Frontal cortex (tissue), 4 donors: Measurements from ENCODE around the gene MYO5A. TPM values are rescaled to one million over a fixed set of nuclear protein-coding genes. Genes with fewer than 3 reads are reported as not detected.
A peak's percentile ranks its signal among the peaks of the same experiment; 100 is the strongest.
"Not testable (repeated sequence)": the region's sequence is repeated elsewhere in the genome, so short reads cannot be mapped to it uniquely, and the experiment has no call there.

ENCODE experiments used
- DNase-seq, 2 donors: peaks; one replicate each; pipeline ENCODE4 v3.0.0; 2012; ENCODE audit warnings: low spot score in 2 of 2
- FAIRE-seq: peaks from 2 replicates; lab custom pipeline; 2012; peaks lifted over from hg19 to GRCh38; lab: Jason Lieb, UNC
- total RNA-seq: library from RNA; depleted of rRNA; stranded (reverse); fragments of >200 nt; gene quantifications from one replicate; pipeline ENCODE4 v1.2.3, GENCODE V29; 2014
- donor health status: control.
- donor health status: control.
- donor health status: control.

MYO5A gene
- total RNA-seq, 1 donor from 2014 or later = 125 TPM

DNA sequence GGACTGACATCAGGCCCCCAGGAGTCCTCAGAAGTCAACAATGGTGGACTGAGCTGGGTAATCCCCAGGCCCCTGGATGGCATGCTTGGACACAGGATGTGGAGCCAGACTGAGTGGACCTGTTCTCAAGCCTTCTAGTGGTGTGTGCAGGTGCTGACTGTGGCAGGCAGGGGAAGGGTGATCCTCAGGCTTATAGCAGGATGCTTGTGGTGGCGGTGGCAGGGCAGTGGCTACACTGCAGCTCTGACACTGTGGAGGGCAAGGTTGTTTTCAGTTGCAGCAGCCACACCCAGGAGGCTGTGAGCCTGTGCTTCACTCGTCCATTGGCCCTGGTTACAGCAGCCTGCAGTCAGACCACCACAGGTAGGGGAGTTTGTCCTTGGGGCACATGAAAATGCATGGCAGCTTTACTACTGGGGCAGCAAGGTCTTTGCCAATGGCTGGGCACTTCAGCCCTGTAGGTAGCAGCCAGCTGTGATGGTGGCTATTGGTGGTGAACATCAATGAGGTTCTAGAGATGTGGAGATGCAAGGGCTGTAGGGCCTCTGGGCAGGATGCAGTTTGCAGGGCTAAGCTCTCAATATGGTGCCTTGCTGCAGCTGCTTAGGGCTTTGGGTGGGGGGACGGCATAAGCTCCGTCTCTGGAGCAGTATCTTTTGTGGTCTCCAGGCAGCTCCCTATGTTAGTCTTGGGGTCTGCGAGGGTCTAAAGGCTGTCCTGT is 17.5 kb upstream of the MYO5A start:
- DNase-seq = no peak
- FAIRE-seq = no peak

DNA sequence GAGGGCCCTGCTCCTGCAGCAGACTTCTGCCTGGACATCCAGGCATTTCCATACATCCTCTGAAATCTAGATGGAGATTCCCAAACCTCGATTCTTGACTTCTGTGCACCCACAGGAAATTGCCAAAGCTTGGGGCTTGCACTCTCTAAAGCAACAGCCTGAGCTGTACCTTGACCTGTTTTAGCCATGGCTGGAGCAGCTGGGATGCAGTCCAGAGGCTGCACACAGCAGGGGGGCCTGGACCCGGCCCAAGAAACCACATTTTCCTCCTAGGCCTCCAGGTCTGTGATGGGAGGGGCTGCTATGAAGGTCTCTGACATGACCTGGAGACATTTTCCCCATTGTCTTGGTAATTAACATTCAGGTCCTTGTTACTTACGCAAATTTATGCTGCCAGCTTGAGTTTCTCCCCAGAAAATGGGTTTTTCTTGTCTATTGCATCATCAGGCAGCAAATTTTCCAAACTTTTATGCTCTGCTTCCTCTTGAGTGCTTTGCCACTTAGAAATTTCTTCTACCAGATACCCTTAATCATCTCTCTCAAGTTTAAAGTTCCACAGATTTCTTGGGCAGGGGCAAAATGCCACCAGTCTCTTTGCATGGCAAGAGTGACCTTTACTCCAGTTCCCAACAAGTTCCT is 11.8 kb upstream of the MYO5A start:
- FAIRE-seq = no peak
- no peak for DNase-seq

DNA sequence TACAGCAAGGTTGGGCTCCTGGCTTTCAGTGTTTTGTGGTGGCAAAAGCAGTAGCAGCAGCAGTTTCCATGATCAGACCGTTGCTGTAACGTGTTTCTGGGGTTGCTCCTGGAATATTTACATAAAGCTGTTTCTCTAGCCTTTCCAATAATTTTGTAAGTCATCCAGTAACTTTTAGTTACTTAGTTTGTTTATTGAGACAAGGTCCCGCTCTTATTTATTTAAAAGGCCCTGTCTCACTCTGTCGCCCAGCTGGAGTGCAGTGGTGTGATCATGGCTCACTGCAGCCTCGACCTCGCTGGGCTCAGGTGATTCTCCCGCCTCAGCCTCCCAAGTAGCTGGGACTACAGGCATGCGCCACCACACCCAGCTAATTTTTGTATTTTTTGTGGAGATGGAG is 8.8 kb upstream of the MYO5A start:
- DNase-seq = no peak

DNA sequence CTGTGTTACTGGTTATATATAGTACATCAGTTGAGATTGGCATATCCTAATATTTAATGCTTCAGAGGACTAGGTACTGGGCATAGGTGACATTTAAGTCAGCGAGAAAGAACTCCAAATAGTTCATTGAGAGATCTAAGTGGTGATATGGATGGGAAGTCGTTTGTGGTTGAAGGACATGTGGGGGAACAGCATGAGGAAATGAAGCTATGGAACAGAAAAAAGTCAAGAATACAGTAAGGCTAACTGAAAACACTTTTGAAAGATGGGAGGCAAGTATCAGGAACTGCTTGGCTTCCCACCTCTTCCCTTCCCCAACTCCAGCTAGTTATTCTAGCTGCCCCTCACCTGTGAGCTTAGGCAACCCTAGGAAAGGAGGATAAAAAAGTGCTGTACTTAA is 3.7 kb upstream of the MYO5A start:
- DNase-seq (no peak), FAIRE-seq (no peak)

More for the DNA sequence above, 8.8 kb upstream of the MYO5A start:
- no peak for FAIRE-seq

DNA sequence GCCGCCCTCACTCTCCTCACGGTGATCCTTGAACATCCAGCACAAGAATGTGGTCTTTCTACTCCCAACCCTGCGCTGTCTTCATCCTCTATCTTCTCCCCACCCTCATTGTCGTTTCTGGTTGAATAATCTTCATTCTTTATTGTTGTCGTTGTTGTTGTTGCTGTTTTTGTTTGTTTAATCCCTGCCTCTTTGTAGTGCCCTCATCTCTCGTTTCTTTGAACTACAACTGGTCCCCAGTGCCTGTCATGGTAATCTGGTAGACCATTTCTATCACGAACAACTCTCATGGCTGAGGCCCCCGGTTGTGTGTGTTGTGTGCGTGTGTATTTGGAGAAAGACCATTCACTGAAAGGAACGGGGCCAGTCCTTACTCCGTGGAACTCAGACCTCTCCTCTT is 1.3 kb upstream of the MYO5A start:
- DNase-seq (no peak), FAIRE-seq (no peak)

DNA sequence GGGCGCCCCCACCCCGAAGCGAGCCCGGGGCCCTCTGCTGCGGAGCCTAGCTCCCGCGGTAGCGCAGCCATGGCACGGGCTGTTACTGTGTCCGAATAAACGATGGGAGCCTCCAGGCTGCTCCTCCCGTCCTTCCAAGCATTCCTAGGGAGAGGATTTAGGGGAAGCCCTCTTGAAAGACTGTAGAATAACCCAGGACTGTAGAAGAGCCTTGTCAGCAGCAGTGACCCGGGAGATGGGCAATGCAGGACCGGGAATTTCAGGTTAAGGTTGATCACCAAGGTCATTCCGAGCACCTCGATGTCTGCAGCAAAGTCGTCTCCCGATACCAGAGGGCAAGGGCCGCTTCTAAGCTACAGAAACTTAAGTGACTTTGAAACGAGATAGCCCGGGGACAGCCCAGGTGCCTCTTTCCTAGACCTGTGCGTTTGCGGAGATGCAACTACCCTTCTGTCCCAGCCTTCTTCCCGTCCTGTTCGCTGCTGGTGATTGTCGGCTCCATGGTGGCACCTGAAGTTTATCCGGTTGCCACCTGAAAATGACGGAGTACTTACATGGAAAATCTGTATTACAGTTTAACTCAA is 753 bp upstream of the MYO5A start:
- FAIRE-seq (no peak), DNase-seq (peak in 1 of 2 donors; percentile 44)

DNA sequence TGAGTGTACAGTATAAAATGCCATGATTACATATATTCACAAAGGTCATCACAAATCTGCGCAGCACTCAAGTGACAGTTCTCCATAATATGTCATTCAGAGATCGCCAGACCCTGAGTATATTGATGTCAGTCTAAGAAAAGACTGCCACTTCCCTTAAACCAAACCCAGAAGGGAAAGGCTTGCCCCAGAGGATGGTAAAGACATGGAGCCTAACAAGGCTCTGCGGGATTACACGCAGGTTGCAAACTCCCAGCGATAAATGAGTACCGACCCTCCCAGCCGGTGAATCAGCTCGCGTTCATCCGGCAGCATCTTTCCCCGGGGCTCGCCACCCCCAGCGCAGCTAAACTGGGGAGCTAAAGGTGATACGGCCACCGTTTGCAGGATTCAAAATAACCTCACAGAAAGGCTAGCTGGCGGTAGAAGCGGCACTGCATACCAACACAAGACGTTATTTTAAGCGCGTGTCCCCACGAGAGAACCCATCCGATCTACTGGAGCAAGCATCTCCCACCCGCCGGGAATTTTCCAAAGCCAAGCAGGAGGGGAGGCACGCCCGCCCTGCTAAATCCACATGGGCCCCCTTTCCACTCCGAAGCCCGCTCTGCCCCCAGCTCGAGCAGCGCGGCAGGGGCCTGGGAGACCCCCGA is 643 bp downstream of the MYO5A start:
- peak; percentile 38 to 46 for DNase-seq
- no peak for FAIRE-seq

DNA sequence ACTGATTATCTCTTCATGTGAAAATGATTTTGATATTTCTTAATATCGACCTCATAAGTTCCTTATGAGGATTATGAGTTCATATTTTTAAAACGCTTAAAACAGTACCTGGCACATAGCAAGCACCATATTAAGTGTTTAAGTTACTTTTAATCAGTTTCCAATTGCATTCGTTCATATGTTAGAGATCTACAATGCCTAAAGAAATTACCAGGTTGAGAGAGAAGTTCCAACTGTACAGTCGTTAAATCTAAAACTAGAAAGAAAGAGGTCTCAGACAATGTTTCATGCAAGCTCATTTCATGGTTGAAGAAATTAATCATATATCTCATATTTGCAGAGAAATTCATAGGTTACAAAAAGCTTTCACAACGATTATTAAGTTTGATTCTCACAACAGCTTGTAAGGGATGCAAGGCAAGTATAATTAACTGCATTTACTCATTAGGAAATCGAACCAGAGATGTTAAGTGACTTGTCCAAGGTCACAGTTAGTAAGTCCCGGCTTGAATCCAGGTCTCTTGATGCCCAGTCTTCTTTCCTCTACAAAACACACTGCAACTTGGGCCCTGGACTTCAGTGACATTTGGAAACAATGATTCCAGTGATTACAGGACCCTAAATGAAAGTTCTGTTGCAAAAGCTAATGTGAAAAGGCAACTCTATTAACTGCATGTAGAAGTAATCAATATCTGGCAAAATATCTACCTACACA is 1.3 kb downstream of the MYO5A start:
- FAIRE-seq = no peak

DNA sequence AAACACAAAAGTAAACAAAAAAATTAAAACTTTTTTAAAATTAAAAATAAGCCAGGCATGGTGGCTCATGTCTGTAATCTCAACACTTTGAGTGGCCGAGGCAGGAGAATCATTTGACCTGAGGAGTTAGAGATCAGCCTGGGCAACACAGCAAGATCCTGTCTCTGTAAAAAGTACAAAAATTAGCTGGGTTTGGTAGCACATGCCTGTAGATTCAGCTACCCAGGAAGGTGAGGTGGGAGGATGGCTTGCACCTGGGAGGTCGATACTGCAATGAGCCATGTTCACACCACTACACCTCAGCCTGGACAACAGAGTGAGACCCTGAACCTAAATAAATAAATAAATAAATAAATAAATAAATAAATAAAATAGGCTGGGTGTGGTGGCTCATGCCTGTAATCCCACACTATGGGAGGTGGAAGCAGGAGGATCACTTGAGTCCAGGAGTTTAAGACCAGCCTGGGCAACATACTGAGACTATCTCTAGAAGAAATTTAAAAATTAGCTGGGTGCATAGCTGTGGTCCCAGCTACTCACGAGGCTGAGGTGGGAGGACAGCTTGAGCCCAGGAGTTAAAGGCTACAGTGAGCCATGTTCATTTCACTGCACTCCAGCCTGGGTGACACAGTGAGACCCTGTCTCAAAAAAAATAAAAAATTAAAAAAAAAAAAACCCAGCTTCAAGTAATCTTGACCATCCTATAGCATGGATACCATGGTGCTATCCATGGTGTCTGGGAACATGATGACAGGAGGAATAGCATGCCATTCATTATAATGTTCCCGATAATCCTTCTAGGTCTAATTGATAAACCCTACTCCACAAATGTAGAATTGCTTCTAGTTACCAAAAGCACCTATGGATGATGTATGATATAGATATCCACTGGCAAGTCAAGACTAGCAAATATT is 4.2 kb downstream of the MYO5A start:
- DNase-seq (no peak), FAIRE-seq (no peak)

More for the DNA sequence above, 1.3 kb downstream of the MYO5A start:
- no peak for DNase-seq

DNA sequence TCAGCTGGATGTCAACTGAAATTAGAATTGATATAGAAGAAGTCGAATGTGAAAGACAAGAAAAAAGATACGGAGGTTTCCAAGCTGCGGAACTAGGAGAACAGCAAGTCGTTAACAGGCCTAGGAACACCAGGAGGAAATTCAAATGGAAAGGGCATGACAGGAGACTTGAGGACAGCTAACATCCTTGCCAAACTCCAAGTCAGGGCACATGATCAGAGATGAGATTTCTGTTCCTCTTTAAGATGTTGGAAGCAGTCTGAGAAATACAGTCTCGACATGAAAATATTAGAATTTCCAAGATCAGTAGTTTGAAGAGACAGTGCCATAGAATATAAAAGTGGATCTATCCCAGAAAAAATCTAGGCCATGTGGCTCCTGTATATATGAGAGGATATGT is 5.0 kb downstream of the MYO5A start:
- DNase-seq (no peak), FAIRE-seq (no peak)

DNA sequence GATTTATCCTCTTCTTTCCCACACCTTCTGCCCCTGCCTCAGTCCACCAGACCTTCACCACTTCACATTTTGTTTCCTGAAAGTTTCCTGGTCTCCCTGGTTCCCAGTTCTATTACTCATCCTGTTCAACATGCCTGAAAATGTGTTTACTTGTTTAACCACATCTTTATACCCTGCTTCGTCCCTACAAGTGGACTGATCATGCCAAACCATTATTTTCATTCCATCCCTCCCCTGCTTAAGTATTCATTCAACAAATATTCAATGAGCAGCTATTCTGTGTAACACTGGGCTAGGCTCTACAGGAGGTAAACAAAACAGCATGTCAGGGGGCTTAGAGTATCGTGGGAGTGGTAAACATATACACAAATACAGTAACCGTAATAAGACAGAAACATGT is 5.5 kb downstream of the MYO5A start:
- FAIRE-seq (no peak), DNase-seq (no peak)

DNA sequence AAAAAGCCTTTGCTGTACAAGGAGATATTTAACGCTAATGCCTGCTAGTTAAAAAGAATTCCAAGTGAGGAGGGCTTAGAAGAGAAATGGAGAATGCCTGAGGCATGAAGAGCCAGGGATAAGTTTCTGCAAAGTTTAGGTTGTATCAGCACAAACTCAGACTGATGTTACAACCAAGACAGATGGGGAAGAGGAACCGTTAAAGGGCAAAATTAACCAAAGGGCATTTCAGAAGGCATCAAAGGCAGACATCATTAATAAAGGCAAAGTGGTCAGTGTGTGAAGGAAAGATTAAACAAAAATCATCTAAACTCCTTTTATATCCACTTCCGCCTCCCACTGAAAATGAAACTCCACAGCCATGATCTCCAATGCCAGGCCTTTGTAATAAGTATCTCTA is 7.0 kb downstream of the MYO5A start:
- FAIRE-seq = no peak
- DNase-seq = no peak

DNA sequence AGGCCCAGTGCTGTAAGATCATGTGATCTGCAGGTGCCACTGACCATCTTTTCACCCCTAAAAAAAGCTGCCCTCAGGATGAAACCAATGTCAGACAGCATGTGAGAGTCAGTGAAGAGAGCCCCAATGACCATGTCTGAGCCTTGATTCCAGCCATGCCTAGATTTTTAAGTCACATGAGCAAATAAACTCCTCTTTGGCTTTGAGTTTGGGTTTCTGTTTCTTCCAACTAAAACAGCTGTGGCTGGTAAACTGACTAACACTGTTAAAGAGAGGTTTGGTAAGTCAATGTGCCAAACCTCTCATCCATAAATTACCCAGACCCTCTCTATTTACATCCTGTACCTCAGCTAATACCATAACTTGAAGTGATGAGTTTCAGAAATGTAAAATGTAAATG is 8.3 kb downstream of the MYO5A start:
- no peak for FAIRE-seq

DNA sequence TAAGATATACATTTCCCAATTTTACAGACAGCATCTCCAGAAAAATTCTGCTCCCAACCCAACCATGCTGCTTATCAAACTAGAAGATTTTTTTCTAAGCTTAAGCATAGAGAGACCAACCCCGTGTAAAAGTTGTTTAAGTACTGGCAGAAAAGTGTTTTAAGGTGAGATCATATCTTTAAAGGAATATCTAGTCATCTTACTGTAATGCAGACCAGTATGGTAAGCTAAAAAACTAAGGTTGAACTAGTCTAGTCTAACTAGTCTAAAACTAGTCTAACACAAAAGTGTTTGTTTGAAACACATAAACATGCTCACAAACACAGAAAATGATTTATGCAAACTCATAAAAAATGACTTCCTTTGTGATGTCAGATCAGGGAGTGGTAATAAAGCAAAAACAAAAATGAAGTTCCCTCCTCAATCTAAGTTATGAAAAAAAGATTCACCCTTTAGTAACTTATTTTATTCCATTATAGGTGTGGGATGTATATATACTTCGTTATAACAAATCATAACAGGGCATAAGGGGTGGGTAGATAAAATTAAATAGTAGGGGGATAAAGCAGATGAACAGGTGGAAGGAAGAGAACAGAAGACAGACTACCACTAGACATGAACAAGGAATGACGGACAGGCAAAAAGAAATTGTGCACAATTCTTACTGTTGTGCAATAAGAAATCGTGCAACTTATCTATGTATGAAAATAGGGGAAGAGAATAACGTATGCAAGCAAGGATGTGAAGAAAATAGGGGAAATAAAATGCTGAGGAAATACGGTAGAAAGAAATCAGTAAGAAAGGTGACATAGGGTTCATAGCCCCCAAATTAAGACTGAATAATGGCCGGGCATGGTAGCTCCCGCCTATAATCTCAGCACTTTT is 10.0 kb downstream of the MYO5A start:
- DNase-seq (no peak), FAIRE-seq (no peak)

More for the DNA sequence above, 8.3 kb downstream of the MYO5A start:
- no peak for DNase-seq

DNA sequence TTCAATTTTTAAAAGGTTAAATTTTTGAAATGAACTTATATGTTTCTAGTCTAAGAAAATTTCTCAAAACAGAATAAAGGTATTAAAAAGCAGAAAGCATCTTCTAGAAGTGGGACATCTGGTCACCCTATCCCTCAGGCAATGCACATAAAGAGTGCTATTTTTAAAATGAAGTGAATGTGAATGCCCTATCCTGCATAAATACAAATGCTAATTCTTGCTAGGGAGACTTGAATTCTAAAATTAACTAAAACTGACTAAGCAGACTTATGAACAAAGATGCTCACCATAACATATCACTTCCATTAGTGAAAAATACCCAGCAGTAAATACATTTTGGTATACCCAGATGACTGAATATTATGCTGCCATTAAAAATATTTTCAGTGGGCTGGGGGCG is 11.7 kb downstream of the MYO5A start:
- FAIRE-seq (no peak), DNase-seq (no peak)

DNA sequence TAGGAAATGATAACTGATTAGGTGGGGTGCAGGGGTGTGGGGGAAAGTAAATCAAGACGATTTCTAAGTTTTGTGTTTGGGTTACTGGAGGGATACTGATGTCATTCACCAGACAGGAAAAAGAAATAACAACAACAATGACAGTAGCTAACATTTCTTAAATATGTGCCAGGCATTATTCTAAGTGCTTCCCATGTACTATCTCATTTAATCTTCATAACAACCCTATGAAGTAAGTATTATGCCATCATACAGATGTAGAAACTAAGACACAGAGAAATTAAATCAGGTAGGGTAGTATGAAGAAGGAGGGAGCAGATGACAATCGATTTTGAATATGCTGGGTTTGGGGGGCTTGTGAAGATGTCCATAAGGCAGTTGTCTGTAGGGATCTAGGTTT is 13.3 kb downstream of the MYO5A start:
- FAIRE-seq = no peak
- DNase-seq = no peak

DNA sequence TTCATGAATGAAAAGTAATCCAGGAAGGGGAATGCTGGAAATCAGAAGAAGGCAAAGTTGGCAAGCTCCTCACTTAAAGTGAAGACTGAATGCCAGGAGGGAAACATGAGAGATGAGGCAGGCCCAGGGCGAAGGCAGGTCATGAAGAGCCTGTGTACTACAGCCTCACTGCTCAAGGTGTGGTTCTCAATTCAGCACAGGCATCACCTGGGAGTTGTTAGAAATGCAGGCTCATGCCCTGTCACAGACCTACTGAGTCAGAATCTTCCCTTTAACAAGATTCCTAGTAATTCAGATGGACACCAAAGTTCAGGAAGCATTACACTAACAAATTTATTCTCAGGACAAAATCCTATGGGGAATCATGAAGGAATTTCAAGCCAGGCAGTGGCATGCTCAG is 14.2 kb downstream of the MYO5A start:
- DNase-seq (no peak), FAIRE-seq (no peak)

DNA sequence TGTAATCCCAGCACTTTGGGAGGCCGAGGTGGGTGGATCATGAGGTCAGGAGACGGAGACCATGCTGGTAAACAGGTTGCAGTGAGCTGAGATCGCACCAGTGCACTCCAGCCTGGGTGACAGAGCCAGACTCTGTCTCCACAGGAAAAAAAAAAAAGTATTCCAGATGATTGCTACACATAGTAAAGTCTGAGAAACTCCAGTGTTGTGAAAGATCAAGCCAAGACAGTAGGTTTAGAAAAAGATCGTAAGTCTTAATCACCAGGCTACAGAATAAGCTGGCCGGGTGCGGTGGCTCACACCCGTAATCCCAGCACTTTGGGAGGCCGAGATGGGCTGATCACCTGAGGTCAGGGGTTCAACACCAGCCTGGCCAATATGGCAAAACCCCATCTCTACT is 15.8 kb downstream of the MYO5A start:
- DNase-seq, FAIRE-seq: not testable (repeated sequence)
